Right lobe of liver (tissue), 6 donors: Measurements from ENCODE around the gene BACH2. TPM values are rescaled to one million over a fixed set of nuclear protein-coding genes. Genes with fewer than 3 reads are reported as not detected.

Experiments
- ATAC-seq, 4 donors: fragments of 200-7000 bp; cut with Tn5 transposase; one replicate each; pipeline ENCODE4 v1.9.1; 2020; ENCODE audit warnings: mild to moderate bottlenecking in 4 of 4, moderate library complexity in 4 of 4
- DNase-seq, 3 donors: peaks; one replicate each; pipeline ENCODE4 v3.0.0-alpha.2; 2020
- H3K27ac ChIP-seq, 3 donors: fragments of 200-600 bp; one replicate each; pipeline ENCODE4 v1.8.0; 2022
- H3K27me3 ChIP-seq, 2 donors: fragments of 200-600 bp; one replicate each; pipeline ENCODE4 v1.8.0; 2022
- H3K36me3 ChIP-seq, 4 donors: fragments of 200-600 bp; sonication (generic) in 1 of 4; one replicate each; pipeline versions ENCODE4 v1.5.1 to v1.8.0; 2017 to 2022; ENCODE audit warnings: control low read depth in 1 of 4
- H3K4me1 ChIP-seq, 4 donors: fragments of 200-600 bp; sonication (generic) in 1 of 4; one replicate each; pipeline versions ENCODE4 v1.5.1 to v1.8.0; 2017 to 2022; ENCODE audit warnings: control low read depth in 1 of 4
- H3K4me3 ChIP-seq, 3 donors: fragments of 200-600 bp; one replicate each; pipeline ENCODE4 v1.8.0; 2022
- H3K9me3 ChIP-seq, 4 donors: fragments of 200-600 bp; sonication (generic) in 1 of 4; one replicate each; pipeline versions ENCODE4 v1.5.1 to v1.8.0; 2017 to 2022; ENCODE audit warnings: control low read depth in 1 of 4
- POLR2A ChIP-seq: fragments of 450-650 bp; IDR thresholded peaks from one replicate; pipeline ENCODE4 v1.6.1; 2017; ENCODE audit warnings: antibody characterized with exemption, mild to moderate bottlenecking
- WGBS: methylation state at CpG from one replicate; pipeline ENCODE4 v1.1.6; 2018; ENCODE audit warnings: low coverage, low lambda C conversion rate; ENCODE audit not compliant: insufficient coverage; ENCODE audit errors: missing lambda C conversion rate; 5-methylcytosine and 5-hydroxymethylcytosine counted together
- intact Hi-C, 2 donors: fragments of 100-400 bp; cut with DNase I; formaldehyde crosslinking; loops; one replicate each; pipeline versions ENCODE4 v1.11.2 to v1.14.1; 2022
- total RNA-seq, 6 experiments: library from RNA; depleted of rRNA in 2 of 6; stranded (reverse); fragments of >200 nt in 2 of 6; fragmentation: NEBNext Ultra II Directional in 3 of 6; extraction: Animal tissue kit (Norgen Biotek cat#: 25700) in 3 of 6; gene quantifications; one replicate each; pipeline versions ENCODE4 v1.1.0 to v1.2.4, GENCODE V29; 2016 to 2023
- TF ChIP-seq, protein P1 (sequence below), 4 donors: fragments of 200-600 bp in 3 of 4; fragments of 450-650 bp in 1 of 4; IDR thresholded peaks; one replicate each; pipeline versions ENCODE4 v1.5.1 to v1.8.0; 2016 to 2022; ENCODE audit warnings: antibody characterized with exemption in 4 of 4, mild to moderate bottlenecking in 2 of 4
- donor health status: DM: no; HTN: yes; CAD: no.
- donor health status: DM: no; HTN: no; CAD: no.
- donor health status: DM: no; HTN: no; CAD: no.
- donor health status: DM: no; HTN: yes; CAD: no.
- donor health status: DM: no; HTN: yes; CAD: no.

Gene BACH2
- total RNA-seq, 6 experiments from 2014 or later: 2.6 to 12.6 (median 3.1) TPM

GRCh38 chr6:90078513-90079289 is 217.9 kb downstream of the BACH2 start:
- Histone ChIP-seq H3K27me3 (no peaks in the 10 kb centered on the region), H3K4me1 (no peaks in the 10 kb centered on the region), H3K9me3 (no peaks in the 10 kb centered on the region), H3K36me3 (no peaks in the 10 kb centered on the region), H3K27ac (no peak overlapping the region), H3K4me3 (no peak overlapping the region)
- DNase-seq (no peak), ATAC-seq (no peak)
- 82% methylated on average over 9 of the region's 10 CpGs for WGBS
- intact Hi-C loops: no loop called here
- TF ChIP-seq, protein P1, sequence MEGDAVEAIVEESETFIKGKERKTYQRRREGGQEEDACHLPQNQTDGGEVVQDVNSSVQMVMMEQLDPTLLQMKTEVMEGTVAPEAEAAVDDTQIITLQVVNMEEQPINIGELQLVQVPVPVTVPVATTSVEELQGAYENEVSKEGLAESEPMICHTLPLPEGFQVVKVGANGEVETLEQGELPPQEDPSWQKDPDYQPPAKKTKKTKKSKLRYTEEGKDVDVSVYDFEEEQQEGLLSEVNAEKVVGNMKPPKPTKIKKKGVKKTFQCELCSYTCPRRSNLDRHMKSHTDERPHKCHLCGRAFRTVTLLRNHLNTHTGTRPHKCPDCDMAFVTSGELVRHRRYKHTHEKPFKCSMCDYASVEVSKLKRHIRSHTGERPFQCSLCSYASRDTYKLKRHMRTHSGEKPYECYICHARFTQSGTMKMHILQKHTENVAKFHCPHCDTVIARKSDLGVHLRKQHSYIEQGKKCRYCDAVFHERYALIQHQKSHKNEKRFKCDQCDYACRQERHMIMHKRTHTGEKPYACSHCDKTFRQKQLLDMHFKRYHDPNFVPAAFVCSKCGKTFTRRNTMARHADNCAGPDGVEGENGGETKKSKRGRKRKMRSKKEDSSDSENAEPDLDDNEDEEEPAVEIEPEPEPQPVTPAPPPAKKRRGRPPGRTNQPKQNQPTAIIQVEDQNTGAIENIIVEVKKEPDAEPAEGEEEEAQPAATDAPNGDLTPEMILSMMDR (IDR thresholded peaks at IDR 0.05): no peak
- TF ChIP-seq POLR2A: no peak

GRCh38 chr6:90076511-90077415 is 219.9 kb downstream of the BACH2 start:
- TF ChIP-seq POLR2A: no peak
- TF ChIP-seq, protein P1 (IDR thresholded peaks at IDR 0.05): no peak
- no peak for DNase-seq
- WGBS: 88% methylated on average over 16 of the region's 17 CpGs
- no peak for ATAC-seq
- Histone ChIP-seq H3K4me1 (no peaks in the 10 kb centered on the region), H3K36me3 (no peaks in the 10 kb centered on the region), H3K27ac (no peak overlapping the region), H3K9me3 (no peaks in the 10 kb centered on the region), H3K4me3 (no peak overlapping the region), H3K27me3 (no peaks in the 10 kb centered on the region)
- intact Hi-C loops: no loop called here

DNA sequence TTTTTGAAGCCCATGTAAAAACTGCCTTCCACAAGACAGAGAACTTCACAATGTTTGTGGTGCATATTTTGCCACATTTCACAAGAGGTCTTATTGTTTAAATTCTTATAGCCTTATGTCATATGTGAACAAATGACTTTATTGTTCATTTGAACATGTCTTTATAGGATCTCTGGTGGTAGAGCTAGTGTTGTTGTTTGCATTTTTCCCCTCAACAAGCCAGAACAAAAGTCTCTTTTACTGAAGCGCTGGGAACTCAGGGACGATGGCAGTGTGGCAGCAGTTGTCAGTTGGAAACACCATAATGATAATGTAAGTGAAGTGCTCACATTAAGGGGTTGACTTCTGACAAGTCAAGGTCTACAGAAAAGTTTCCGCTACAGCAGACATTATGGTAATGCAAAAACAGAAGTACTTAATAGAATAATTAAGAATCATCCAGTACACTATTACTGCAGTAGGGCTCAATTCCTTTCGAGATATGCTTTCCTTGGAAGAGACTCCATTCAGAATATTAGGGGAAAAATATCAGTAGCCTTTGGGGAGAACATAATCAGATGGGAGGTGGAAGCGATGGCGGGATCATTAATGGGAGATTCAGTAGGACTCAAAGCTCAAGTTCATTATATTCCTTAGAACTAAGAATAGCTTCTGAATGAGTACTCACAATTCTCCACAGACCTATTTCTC is 222.3 kb downstream of the BACH2 start:
- Histone ChIP-seq H3K27me3 (no peaks in the 10 kb centered on the region), H3K4me1 (no peaks in the 10 kb centered on the region), H3K27ac (no peak overlapping the region), H3K36me3 (no peaks in the 10 kb centered on the region), H3K9me3 (no peaks in the 10 kb centered on the region), H3K4me3 (no peak overlapping the region)
- TF ChIP-seq, protein P1 (IDR thresholded peaks at IDR 0.05): no peak
- no peak for TF ChIP-seq POLR2A
- WGBS: 89% methylated on average over 6 of the region's 6 CpGs
- intact Hi-C loops: no loop called here
- ATAC-seq (no peak), DNase-seq (no peak)

GRCh38 chr6:90072935-90073464 is 223.6 kb downstream of the BACH2 start:
- TF ChIP-seq, protein P1 (IDR thresholded peaks at IDR 0.05): no peak
- no peak for TF ChIP-seq POLR2A
- Histone ChIP-seq H3K4me3 (no peak overlapping the region), H3K27me3 (no peaks in the 10 kb centered on the region), H3K4me1 (no peaks in the 10 kb centered on the region), H3K9me3 (no peaks in the 10 kb centered on the region), H3K36me3 (no peaks in the 10 kb centered on the region), H3K27ac (no peak overlapping the region)
- no peak for ATAC-seq
- intact Hi-C loops: no loop called here
- DNase-seq: no peak
- 73% methylated on average over 11 of the region's 11 CpGs for WGBS
